ENCODE measurements around the gene SLC16A1. TPM values are rescaled to one million over a fixed set of nuclear protein-coding genes. Genes with fewer than 3 reads are reported as not detected.

SLC16A1 gene
- total and polyA plus RNA-seq, 2 of the 8 experiments (the other 6 are each of a cell fraction or from before 2014, with no cell fraction given) = 435 to 545 TPM

DNA sequence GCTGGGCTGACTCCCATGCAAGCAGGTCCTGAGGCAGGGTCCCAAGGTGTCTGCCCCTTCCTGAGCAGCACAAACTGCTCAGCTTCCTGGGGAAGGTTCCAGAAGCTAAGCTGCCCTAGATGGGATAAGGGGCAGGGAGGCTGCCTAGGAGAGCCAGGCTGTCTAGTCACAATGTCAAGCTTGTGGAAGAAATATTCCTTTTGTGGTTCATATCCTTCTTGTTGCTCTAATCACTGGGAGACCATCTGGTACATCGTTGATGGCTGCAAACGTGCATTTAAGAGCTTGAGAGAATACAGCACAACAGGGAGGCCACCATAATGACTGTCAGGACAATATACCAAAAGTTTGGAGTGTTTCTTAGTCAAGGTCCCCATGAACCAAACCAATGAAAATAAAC lies 67.4 kb downstream of the SLC16A1 start:
- Histone ChIP-seq H3K4me2 (ENCODE audit: insufficient read depth in 1 of 2, low read depth in 2 of 2, low read length in 2 of 2) (no peak overlapping the region), H3K4me1 (replicated peaks in 1 of 4; ENCODE audit: control insufficient read depth in 3 of 4, insufficient read depth in 4 of 4, low read length in 3 of 4) (no peaks in the 10 kb centered on the region), H3K9ac (replicated peaks in 1 of 4; ENCODE audit: extremely low read depth in 1 of 4, low read depth in 3 of 4, low read length in 3 of 4) (no peak overlapping the region), H3K79me2 (ENCODE audit: control insufficient read depth in 1 of 2, insufficient read depth in 2 of 2, low read length in 2 of 2) (no peaks in the 10 kb centered on the region), H3K27ac (ENCODE audit: low read depth, low read length) (no peak overlapping the region), H3K23ac (ENCODE audit: insufficient read length) (no peak overlapping the region), H4K91ac (replicated peaks; ENCODE audit: insufficient read length, low read length) (no peak overlapping the region), H4K20me1 (replicated peaks in 1 of 2; ENCODE audit: control insufficient read depth in 1 of 2, insufficient read depth in 2 of 2, low read length in 2 of 2) (no peaks in the 10 kb centered on the region), H3K56ac (replicated peaks; ENCODE audit: insufficient read length, low read depth, low read length) (no peak overlapping the region), H2BK120ac (replicated peaks; ENCODE audit: low read depth, low read length) (no peak overlapping the region), H2BK20ac (ENCODE audit: low read length) (no peak overlapping the region), H4K5ac (ENCODE audit: insufficient read length, low read depth, low read length) (no peak overlapping the region), H3K9me3 (ENCODE audit: insufficient read depth in 2 of 2, low read depth in 1 of 2, low read length in 1 of 2) (no peaks in the 10 kb centered on the region), H3K4ac (replicated peaks; ENCODE audit: insufficient read length, low read depth, low read length) (no peak overlapping the region), H3K36me3 (ENCODE audit: control insufficient read depth in 2 of 4, insufficient read depth in 4 of 4, low read length in 3 of 4) (no peaks in the 10 kb centered on the region), H2BK15ac (ENCODE audit: low read length) (no peak overlapping the region), H3K27me3 (replicated peaks in 1 of 4; ENCODE audit: control insufficient read depth in 3 of 4, extremely low read depth in 1 of 4, insufficient read depth in 3 of 4, low read length in 3 of 4) (no peaks in the 10 kb centered on the region), H3K14ac (ENCODE audit: insufficient read length) (no peak overlapping the region), H3K79me1 (ENCODE audit: low read depth, low read length) (no peaks in the 10 kb centered on the region), H4K8ac (ENCODE audit: extremely low read depth, insufficient read depth, low read length) (no peak overlapping the region), H2AK5ac (ENCODE audit: low read depth, low read length) (no peak overlapping the region), H2BK5ac (ENCODE audit: low read depth, low read length) (no peak overlapping the region), H2AFZ (ENCODE audit: low read length) (no peak overlapping the region), H2BK12ac (ENCODE audit: low read depth, low read length) (no peak overlapping the region), H3K18ac (ENCODE audit: extremely low read depth, low read length) (no peak overlapping the region), H3K23me2 (ENCODE audit: low read depth, low read length) (no peaks in the 10 kb centered on the region), H3K4me3 (ENCODE audit: extremely low read depth in 1 of 4, insufficient read depth in 2 of 4, low read depth in 3 of 4, low read length in 4 of 4) (no peak overlapping the region)
- DNase-seq (ENCODE audit: low read depth in 1 of 2, low spot score in 2 of 2) (no peak), FAIRE-seq (no peak)
- CTCF ChIA-PET (ENCODE audit: partially characterized antibody) = interaction anchor here (0.9 to 2.3 kb wide), 4 partner anchors 8 to 169 kb away, joined by 4 to 11 read pairs (median 4); no protein-coding TSS in a partner anchor
- WGBS, 2 experiments (ENCODE audit: extremely low coverage in 1 of 2, insufficient coverage in 1 of 2, insufficient read length in 1 of 2, insufficient replicate concordance in 2 of 2, low coverage in 1 of 2, low lambda C conversion rate in 2 of 2, missing lambda C conversion rate in 1 of 2) = 84% methylated on average over 2 of the region's 2 CpGs; no CpG with 5 or more reads in 1 of the 2 experiments
- POLR2A ChIA-PET (ENCODE audit: partially characterized antibody) = interaction anchor here (3.6 kb wide), 1 partner anchor 17 kb away, joined by 17 read pairs; no protein-coding TSS in a partner anchor
- no peak for TF ChIP-seq CBX8 (IDR thresholded peaks at IDR 0.05; ENCODE audit: borderline replicate concordance, low read depth, low read length)
- TF ChIP-seq ZNF274 (IDR thresholded peaks at IDR 0.05; ENCODE audit: borderline replicate concordance, extremely low read depth, low read length) = no peak
- TF ChIP-seq PHF8 (conservative IDR thresholded peaks at IDR 0.05; ENCODE audit: low read depth, low read length) = no peak
- TF ChIP-seq HDAC2 (IDR thresholded peaks at IDR 0.05; ENCODE audit: borderline replicate concordance in 1 of 2, low read depth in 2 of 2, low read length in 2 of 2) = no peak
- TF ChIP-seq TAF7 (optimal IDR thresholded peaks at IDR 0.05; ENCODE audit: borderline replicate concordance, low read depth, low read length) = no peak
- TF ChIP-seq NRF1 (IDR thresholded peaks at IDR 0.05; ENCODE audit: low read depth, low read length) = no peak
- TF ChIP-seq BCL11A (IDR thresholded peaks at IDR 0.05; ENCODE audit: low read depth in 2 of 2, low read length in 2 of 2) = no peak
- no peak for TF ChIP-seq BACH1 (IDR thresholded peaks at IDR 0.05; ENCODE audit: low read length)
- TF ChIP-seq KDM1A (IDR thresholded peaks at IDR 0.05; ENCODE audit: borderline replicate concordance, low read length) = no peak
- no peak for TF ChIP-seq KDM4A (IDR thresholded peaks at IDR 0.05; ENCODE audit: low read depth, low read length, severe bottlenecking)
- TF ChIP-seq, protein P1, sequence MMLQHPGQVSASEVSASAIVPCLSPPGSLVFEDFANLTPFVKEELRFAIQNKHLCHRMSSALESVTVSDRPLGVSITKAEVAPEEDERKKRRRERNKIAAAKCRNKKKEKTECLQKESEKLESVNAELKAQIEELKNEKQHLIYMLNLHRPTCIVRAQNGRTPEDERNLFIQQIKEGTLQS (IDR thresholded peaks at IDR 0.05; ENCODE audit: insufficient read depth, low read depth, low read length) = no peak
- no peak for TF ChIP-seq CHD1 (IDR thresholded peaks at IDR 0.05; ENCODE audit: low read depth, low read length)
- TF ChIP-seq KDM5A (IDR thresholded peaks at IDR 0.05; ENCODE audit: low read length) = no peak

All from H1 (cell line).